Measurements from ENCODE around the gene ACTBL2. TPM values are rescaled to one million over a fixed set of nuclear protein-coding genes. Genes with fewer than 3 reads are reported as not detected.

ACTBL2 gene
- total RNA-seq, 2 experiments from 2014 or later, result not detected

DNA sequence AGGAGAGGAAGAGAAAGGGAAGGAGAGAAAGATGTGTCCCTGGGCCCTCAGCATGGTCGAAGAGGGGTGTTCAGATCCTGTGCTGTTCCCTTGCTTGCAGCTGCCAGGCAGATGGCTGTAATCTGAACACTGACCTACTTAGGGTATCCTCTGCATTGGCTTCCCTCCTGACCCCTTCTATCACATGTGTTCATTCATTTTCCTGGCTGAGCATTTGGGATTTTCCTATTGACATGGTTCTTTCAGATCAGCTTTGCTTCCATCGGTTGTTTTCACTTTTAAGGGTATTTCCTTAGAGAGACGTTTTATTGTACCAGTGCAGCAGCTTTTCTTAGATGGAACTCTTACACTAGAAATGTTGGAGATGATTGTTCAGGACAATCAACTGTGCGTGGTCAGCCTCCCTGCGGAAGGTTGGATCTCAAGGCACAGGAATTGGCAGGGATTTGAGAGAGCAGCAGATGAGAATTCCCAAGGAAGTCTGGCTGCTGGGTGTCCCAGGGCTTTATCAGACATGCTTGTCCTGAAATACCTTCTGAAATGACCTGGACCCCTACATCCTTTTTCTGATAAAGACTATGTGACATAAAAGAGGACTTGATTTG, 26.0 kb downstream of the ACTBL2 start:
- Mint-ChIP-seq H3K4me3 (no peak overlapping the region), H3K27ac (no peak overlapping the region), H3K9me3 (ENCODE audit: low read depth) (no peaks in the 10 kb centered on the region), H3K27me3 (peaks cover 2% of the 10 kb centered on the region), H3K4me1 (peaks cover 2% of the 10 kb centered on the region), H3K36me3 (ENCODE audit: low read depth) (no peaks in the 10 kb centered on the region)
- DNase-seq, result no peak
- intact Hi-C loops (cut with DNase I, micrococcal nuclease), result no loop called here
- ChIA-PET POLR2A (no interaction called here), CTCF (interaction anchor here (1.0 kb wide), 1 partner anchor 13 kb away, joined by 3 read pairs; no protein-coding TSS in a partner anchor)
- ATAC-seq, result no peak

DNA sequence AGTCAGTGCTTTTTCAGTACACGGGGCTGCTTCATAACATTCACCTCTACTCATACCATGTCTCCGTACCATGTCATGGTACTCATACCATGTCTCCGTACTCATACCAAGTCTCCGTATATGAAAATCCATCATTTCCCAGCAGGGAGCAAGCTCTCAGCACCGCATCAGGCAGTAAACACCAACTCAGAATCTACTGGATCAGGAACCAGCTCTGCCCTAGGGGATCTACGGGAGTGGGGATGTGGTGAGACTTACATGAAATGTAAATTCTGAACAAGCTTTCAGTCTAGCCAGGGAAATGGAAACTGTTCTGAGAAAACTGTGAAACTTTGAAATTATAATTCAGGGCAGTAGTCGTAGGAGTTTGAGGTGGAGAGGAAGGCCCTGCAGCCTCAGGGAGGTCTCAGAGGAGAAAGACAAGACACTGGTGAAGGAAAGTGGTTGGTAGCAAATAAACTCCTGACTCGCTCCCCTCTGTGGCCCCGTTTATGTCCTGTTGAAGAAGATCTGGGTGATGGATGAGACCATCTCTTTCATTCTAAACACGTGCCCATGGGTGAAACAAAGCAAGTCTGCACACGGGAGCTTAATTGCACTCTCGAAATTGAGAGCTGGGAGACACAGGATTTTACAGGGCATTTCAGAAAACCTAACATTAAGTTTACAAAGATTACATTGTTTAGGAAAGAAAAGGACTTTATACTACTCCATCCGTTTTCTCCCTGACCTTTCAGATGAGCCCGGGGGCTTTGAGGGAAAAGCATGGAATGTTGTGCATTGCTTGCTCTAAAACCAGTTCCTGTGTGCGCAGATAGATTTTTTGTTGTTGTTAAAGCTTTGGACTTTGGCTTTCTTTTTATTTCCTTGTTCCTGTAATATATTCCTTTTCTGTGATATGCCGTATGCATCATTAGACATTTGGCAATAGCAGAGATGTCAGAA, 26.8 kb downstream of the ACTBL2 start:
- Mint-ChIP-seq H3K27me3 (peaks cover 2% of the 10 kb centered on the region), H3K27ac (no peak overlapping the region), H3K36me3 (ENCODE audit: low read depth) (no peaks in the 10 kb centered on the region), H3K4me3 (no peak overlapping the region), H3K9me3 (ENCODE audit: low read depth) (no peaks in the 10 kb centered on the region), H3K4me1 (peaks cover 8% of the 10 kb centered on the region)
- ATAC-seq, result no peak
- ChIA-PET CTCF (interaction anchor here (0.6 to 1.0 kb wide), 2 partner anchors 14 to 16 kb away, joined by 3 read pairs; no protein-coding TSS in a partner anchor), POLR2A (no interaction called here)
- no peak for DNase-seq
- intact Hi-C loops (cut with DNase I, micrococcal nuclease), result no loop called here

GRCh38 chr5:57454896-57455295, 27.7 kb downstream of the ACTBL2 start:
- ChIA-PET CTCF (interaction anchor here (0.6 kb wide), 1 partner anchor 15 kb away, joined by 3 read pairs; no protein-coding TSS in a partner anchor), POLR2A (no interaction called here)
- no peaks in the 10 kb centered on the region for H3K36me3 Mint-ChIP-seq (ENCODE audit: low read depth)
- H3K4me3 Mint-ChIP-seq, result no peak overlapping the region
- H3K27ac Mint-ChIP-seq, result no peak overlapping the region
- peaks cover 13% of the 10 kb centered on the region for H3K4me1 Mint-ChIP-seq
- no peak for DNase-seq
- ATAC-seq, result no peak
- no peaks in the 10 kb centered on the region for H3K9me3 Mint-ChIP-seq (ENCODE audit: low read depth)
- H3K27me3 Mint-ChIP-seq, result peaks cover 2% of the 10 kb centered on the region
- intact Hi-C loops (cut with DNase I, micrococcal nuclease), result no loop called here

GRCh38 chr5:57453728-57454127, 28.9 kb downstream of the ACTBL2 start:
- H3K9me3 Mint-ChIP-seq (ENCODE audit: low read depth), result no peaks in the 10 kb centered on the region
- no peaks in the 10 kb centered on the region for H3K27me3 Mint-ChIP-seq
- H3K27ac Mint-ChIP-seq, result no peak overlapping the region
- intact Hi-C loops (cut with DNase I, micrococcal nuclease), result no loop called here
- DNase-seq (no peak), ATAC-seq (no peak)
- H3K36me3 Mint-ChIP-seq (ENCODE audit: low read depth), result no peaks in the 10 kb centered on the region
- no peak overlapping the region for H3K4me3 Mint-ChIP-seq
- POLR2A ChIA-PET, result no interaction called here
- CTCF ChIA-PET, result interaction anchor here (0.7 to 1.0 kb wide), 2 partner anchors 8 to 12 kb away, joined by 3 read pairs; no protein-coding TSS in a partner anchor
- peaks cover 13% of the 10 kb centered on the region for H3K4me1 Mint-ChIP-seq

GRCh38 chr5:57452885-57453284, 29.7 kb downstream of the ACTBL2 start:
- intact Hi-C loops (cut with DNase I, micrococcal nuclease), result no loop called here
- H3K4me1 Mint-ChIP-seq, result peaks cover 13% of the 10 kb centered on the region
- H3K36me3 Mint-ChIP-seq (ENCODE audit: low read depth), result no peaks in the 10 kb centered on the region
- H3K9me3 Mint-ChIP-seq (ENCODE audit: low read depth), result no peaks in the 10 kb centered on the region
- H3K27me3 Mint-ChIP-seq, result no peaks in the 10 kb centered on the region
- ATAC-seq (no peak), DNase-seq (no peak)
- no peak overlapping the region for H3K27ac Mint-ChIP-seq
- ChIA-PET POLR2A (no interaction called here), CTCF (interaction anchor here (0.6 to 0.8 kb wide), 3 partner anchors 13 to 249 kb away, joined by 3 read pairs; no protein-coding TSS in a partner anchor)
- H3K4me3 Mint-ChIP-seq, result no peak overlapping the region

DNA sequence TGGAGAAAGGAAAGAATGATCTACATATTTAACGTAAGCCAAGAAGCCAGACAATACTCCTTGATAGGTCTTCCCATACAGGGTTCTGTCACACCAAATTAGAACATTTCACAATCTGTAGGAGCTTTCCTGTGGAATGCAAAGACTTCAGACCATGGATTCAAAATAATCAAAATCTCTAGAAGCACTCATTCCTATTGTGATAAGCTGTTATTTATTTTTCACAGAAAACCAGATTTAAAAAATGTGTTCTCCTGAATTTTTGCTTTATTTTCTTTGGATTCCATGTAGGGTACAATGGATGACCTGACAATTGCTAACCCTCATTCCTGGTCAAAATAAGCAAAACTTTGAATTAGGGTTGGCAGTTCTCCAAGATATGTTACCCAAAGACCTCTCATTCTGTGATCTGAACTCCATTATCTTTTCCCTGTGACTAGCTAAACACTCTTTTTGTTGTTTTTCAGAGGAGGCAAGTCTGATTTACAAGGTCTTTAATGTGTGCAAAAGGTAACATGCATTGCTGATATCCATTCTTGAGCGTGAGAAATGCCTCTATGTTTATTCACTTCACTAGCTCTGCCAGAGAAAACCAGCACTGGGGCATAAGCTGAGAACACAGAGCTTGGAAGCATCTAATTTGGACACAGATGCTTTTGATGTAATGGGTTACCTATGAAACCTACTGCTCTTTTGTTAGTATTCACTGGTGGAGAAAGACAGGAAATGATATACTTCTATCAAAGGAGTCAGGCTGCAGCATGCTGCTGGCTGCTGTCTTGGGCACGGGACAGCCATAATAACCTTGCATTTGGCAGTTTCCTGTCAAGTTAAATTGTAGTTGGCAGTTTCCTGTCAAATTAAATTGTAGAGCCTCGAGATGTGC, 31.4 kb downstream of the ACTBL2 start:
- ChIA-PET CTCF (interaction anchor here (0.6 to 1.5 kb wide), 4 partner anchors 90 to 152 kb away, joined by 3 read pairs; no protein-coding TSS in a partner anchor), POLR2A (no interaction called here)
- Mint-ChIP-seq H3K27ac (no peak overlapping the region), H3K27me3 (no peaks in the 10 kb centered on the region), H3K4me3 (no peak overlapping the region), H3K9me3 (ENCODE audit: low read depth) (no peaks in the 10 kb centered on the region), H3K4me1 (peaks cover 13% of the 10 kb centered on the region), H3K36me3 (ENCODE audit: low read depth) (no peaks in the 10 kb centered on the region)
- intact Hi-C loops (cut with DNase I, micrococcal nuclease), result no loop called here
- DNase-seq (no peak), ATAC-seq (peak; percentile 36)

- no peaks in the 10 kb centered on the region for H3K9me3 Mint-ChIP-seq (ENCODE audit: low read depth)
These were observed 33.9 kb downstream of the ACTBL2 start for GRCh38 chr5:57448751-57449150.

GRCh38 chr5:57448287-57448686, 34.3 kb downstream of the ACTBL2 start:
- Mint-ChIP-seq H3K4me1 (peaks cover 13% of the 10 kb centered on the region), H3K4me3 (no peak overlapping the region), H3K9me3 (ENCODE audit: low read depth) (no peaks in the 10 kb centered on the region), H3K27ac (no peak overlapping the region), H3K27me3 (peaks cover 3% of the 10 kb centered on the region), H3K36me3 (ENCODE audit: low read depth) (no peaks in the 10 kb centered on the region)
- intact Hi-C loops (cut with DNase I, micrococcal nuclease), result no loop called here
- ATAC-seq, result no peak
- POLR2A ChIA-PET, result no interaction called here
- DNase-seq, result no peak
- CTCF ChIA-PET, result interaction anchor here (0.7 kb wide), 1 partner anchor 88 kb away, joined by 3 read pairs; no protein-coding TSS in a partner anchor

More at GRCh38 chr5:57448751-57449150, 33.9 kb downstream of the ACTBL2 start:
- ChIA-PET POLR2A (no interaction called here), CTCF (interaction anchor here (0.7 kb wide), 1 partner anchor 87 kb away, joined by 3 read pairs; no protein-coding TSS in a partner anchor)
- H3K27me3 Mint-ChIP-seq, result peaks cover 3% of the 10 kb centered on the region
- peaks cover 13% of the 10 kb centered on the region for H3K4me1 Mint-ChIP-seq
- H3K36me3 Mint-ChIP-seq (ENCODE audit: low read depth), result no peaks in the 10 kb centered on the region
- ATAC-seq (no peak), DNase-seq (no peak)
- no peak overlapping the region for H3K27ac Mint-ChIP-seq
- intact Hi-C loops (cut with DNase I, micrococcal nuclease), result no loop called here
- no peak overlapping the region for H3K4me3 Mint-ChIP-seq

- H3K27ac Mint-ChIP-seq, result no peak overlapping the region
- H3K4me1 Mint-ChIP-seq, result peaks cover 13% of the 10 kb centered on the region
- intact Hi-C loops (cut with DNase I, micrococcal nuclease), result no loop called here
- H3K4me3 Mint-ChIP-seq, result no peak overlapping the region
- no peaks in the 10 kb centered on the region for H3K9me3 Mint-ChIP-seq (ENCODE audit: low read depth)
- DNase-seq (no peak), ATAC-seq (no peak)
- CTCF ChIA-PET, result no interaction called here
- POLR2A ChIA-PET, result no interaction called here
- H3K27me3 Mint-ChIP-seq, result peaks cover 3% of the 10 kb centered on the region
- H3K36me3 Mint-ChIP-seq (ENCODE audit: low read depth), result no peaks in the 10 kb centered on the region
These were observed 35.0 kb downstream of the ACTBL2 start for GRCh38 chr5:57447658-57448057.

DNA sequence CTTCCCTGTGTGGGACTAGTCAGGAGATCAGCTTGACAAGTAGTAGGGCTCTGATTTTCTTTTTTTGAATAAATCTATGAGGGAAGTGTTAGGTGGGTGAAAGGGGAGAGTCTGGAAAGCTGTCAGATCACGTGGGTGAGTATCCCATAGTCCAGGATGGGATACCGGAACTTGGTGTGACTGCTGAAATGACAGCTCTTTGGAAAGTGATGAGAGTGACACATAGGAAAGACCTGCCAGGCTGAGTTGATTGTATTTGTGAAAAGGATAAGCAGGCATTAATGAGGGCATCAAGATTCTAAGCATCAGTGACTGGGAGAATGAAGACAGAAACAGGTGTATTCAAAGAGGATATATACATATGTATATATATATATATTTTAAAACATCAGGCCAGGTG, 35.6 kb downstream of the ACTBL2 start:
- H3K4me1 Mint-ChIP-seq, result peaks cover 16% of the 10 kb centered on the region
- no peaks in the 10 kb centered on the region for H3K36me3 Mint-ChIP-seq (ENCODE audit: low read depth)
- no peak overlapping the region for H3K27ac Mint-ChIP-seq
- peaks cover 3% of the 10 kb centered on the region for H3K27me3 Mint-ChIP-seq
- POLR2A ChIA-PET, result no interaction called here
- no peaks in the 10 kb centered on the region for H3K9me3 Mint-ChIP-seq (ENCODE audit: low read depth)
- DNase-seq (no peak), ATAC-seq (no peak)
- CTCF ChIA-PET, result no interaction called here
- H3K4me3 Mint-ChIP-seq, result no peak overlapping the region
- intact Hi-C loops (cut with DNase I, micrococcal nuclease), result no loop called here

GRCh38 chr5:57445705-57446037, 36.9 kb downstream of the ACTBL2 start:
- intact Hi-C loops (cut with DNase I, micrococcal nuclease), result no loop called here
- no peak overlapping the region for H3K4me3 Mint-ChIP-seq
- ATAC-seq, result no peak
- H3K27ac Mint-ChIP-seq, result no peak overlapping the region
- ChIA-PET POLR2A (no interaction called here), CTCF (interaction anchor here (1.2 kb wide), 1 partner anchor 148 kb away, joined by 4 read pairs; no protein-coding TSS in a partner anchor)
- no peaks in the 10 kb centered on the region for H3K36me3 Mint-ChIP-seq (ENCODE audit: low read depth)
- DNase-seq, result no peak
- H3K4me1 Mint-ChIP-seq, result peaks cover 14% of the 10 kb centered on the region
- peaks cover 3% of the 10 kb centered on the region for H3K27me3 Mint-ChIP-seq
- H3K9me3 Mint-ChIP-seq (ENCODE audit: low read depth), result no peaks in the 10 kb centered on the region
